ENCODE measurements around the gene ACSL4.

- TF ChIP-seq PBX3 (IDR thresholded peaks at IDR 0.05) (no peak), POLR2AphosphoS5 (IDR thresholded peaks at IDR 0.05; ENCODE audit: low read depth, low read length) (no peak)
These were observed 72.5 kb downstream of the ACSL4 start for GRCh38 chrX:109660435-109661143.

All from SK-N-SH (cell line).